Fibroblast of the aortic adventitia (primary cell): ENCODE measurements around the gene ITM2B. TPM values are rescaled to one million over a fixed set of nuclear protein-coding genes. Genes with fewer than 3 reads are reported as not detected.

Source experiments
- DNase-seq: peaks from one replicate; pipeline ENCODE4 v3.0.0-alpha.2; 2010; ENCODE audit warnings: low read depth
- H3K4me3 ChIP-seq: 2 replicates; pipeline ENCODE4 v1.5.1; 2011; ENCODE audit warnings: low read depth, mild to moderate bottlenecking, control low read depth, low read length, moderate library complexity
- total RNA-seq: library from RNA; depleted of rRNA; stranded (reverse); fragments of >200 nt; gene quantifications from 2 replicates; pipeline ENCODE4 v1.2.3, GENCODE V29; 2012; ENCODE audit warnings: low replicate concordance
- TF ChIP-seq, protein P1 (sequence below): IDR thresholded peaks from 2 replicates; pipeline ENCODE4 v1.5.1; 2011; ENCODE audit warnings: mild to moderate bottlenecking, low read length, control low read depth, inconsistent platforms; ENCODE audit not compliant: insufficient read depth

ITM2B gene
- total RNA-seq = 414 and 429 TPM in 2 replicates

GRCh38 chr13:48233046-48233888 is at the start of gene ITM2B:
Gene ITM2B (plus strand): TSS chr13:48233206. CDS start chr13:48233361, 155 bp downstream.
- peak within 1 kb of the TSS; percentile 98 for H3K4me3 ChIP-seq
- DNase-seq = peak; percentile 66
- TF ChIP-seq, protein P1, sequence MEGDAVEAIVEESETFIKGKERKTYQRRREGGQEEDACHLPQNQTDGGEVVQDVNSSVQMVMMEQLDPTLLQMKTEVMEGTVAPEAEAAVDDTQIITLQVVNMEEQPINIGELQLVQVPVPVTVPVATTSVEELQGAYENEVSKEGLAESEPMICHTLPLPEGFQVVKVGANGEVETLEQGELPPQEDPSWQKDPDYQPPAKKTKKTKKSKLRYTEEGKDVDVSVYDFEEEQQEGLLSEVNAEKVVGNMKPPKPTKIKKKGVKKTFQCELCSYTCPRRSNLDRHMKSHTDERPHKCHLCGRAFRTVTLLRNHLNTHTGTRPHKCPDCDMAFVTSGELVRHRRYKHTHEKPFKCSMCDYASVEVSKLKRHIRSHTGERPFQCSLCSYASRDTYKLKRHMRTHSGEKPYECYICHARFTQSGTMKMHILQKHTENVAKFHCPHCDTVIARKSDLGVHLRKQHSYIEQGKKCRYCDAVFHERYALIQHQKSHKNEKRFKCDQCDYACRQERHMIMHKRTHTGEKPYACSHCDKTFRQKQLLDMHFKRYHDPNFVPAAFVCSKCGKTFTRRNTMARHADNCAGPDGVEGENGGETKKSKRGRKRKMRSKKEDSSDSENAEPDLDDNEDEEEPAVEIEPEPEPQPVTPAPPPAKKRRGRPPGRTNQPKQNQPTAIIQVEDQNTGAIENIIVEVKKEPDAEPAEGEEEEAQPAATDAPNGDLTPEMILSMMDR = no peak

- H3K4me3 ChIP-seq = no peak overlapping the region
- TF ChIP-seq, protein P1 = no peak
- DNase-seq = no peak
Measured at GRCh38 chr13:48184260-48184659, 48.7 kb upstream of the ITM2B start.

GRCh38 chr13:48185018-48185417 is 48.0 kb upstream of the ITM2B start:
- no peak for DNase-seq
- TF ChIP-seq, protein P1 = no peak

DNA sequence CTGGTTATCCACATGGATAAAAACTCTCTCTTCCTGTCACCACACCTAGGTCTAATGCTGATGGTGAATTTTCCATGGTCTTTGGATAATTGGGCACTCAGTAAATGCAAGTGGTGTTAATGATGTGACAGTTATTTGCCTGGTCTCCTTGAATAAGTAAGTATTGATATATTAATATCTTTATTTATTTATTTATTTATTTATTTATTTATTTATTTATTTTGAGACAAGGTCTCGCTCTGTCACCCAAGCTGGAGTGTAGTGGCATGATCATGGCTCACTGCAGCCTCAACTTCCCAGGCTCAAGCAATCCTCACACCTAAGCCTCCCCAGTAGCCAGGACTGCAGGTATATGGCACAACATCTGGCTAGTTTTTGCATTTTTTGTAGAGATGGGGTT is 46.3 kb upstream of the ITM2B start:
- no peak overlapping the region for H3K4me3 ChIP-seq
- TF ChIP-seq, protein P1 = no peak
- DNase-seq = no peak

More at GRCh38 chr13:48185018-48185417, 48.0 kb upstream of the ITM2B start:
- H3K4me3 ChIP-seq = no peak overlapping the region

- DNase-seq = no peak
- no peak overlapping the region for H3K4me3 ChIP-seq
- TF ChIP-seq, protein P1 = no peak
Measured at GRCh38 chr13:48188131-48188530, 44.9 kb upstream of the ITM2B start.

DNA sequence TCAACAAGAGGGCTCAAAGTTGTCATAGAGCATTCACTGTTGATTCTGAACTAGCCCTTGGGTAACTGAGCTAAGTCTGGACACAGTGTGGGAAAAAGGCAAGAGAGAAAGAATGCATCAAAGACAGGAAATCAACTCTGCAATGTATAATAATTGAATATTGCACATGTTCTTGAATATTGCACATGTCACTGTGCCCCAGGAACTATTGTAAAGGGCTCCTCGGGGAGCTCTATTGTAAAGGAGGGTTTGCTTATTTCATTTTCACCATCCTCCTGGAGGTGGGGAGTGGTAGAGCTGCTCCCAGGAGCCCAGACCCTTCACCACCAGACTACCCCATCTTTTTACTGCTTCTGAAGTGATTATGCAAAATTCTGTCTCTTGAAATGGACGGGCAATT is 44.4 kb upstream of the ITM2B start:
- TF ChIP-seq, protein P1 = no peak
- no peak for DNase-seq
- H3K4me3 ChIP-seq = no peak overlapping the region
